Omental fat pad (tissue), 4 donors: ENCODE data around the gene C11orf97. TPM values are rescaled to one million over a fixed set of nuclear protein-coding genes. Genes with fewer than 3 reads are reported as not detected.
"Not testable (repeated sequence)": the region's sequence is repeated elsewhere in the genome, so short reads cannot be mapped to it uniquely, and the experiment has no call there.

Source experiments
- ATAC-seq: fragments of 150-250 bp; one replicate; pipeline ENCODE4 v1.9.1; 2016; ENCODE audit warnings: mild to moderate bottlenecking, moderate library complexity; ENCODE audit not compliant: low FRiP score
- DNase-seq: peaks from one replicate; pipeline ENCODE4 v3.0.0-alpha.2; 2019; ENCODE audit warnings: low spot score
- total RNA-seq, 4 donors: library from RNA; depleted of rRNA; stranded (reverse); fragments of >200 nt; gene quantifications; one replicate each; pipeline ENCODE4 v1.1.0, GENCODE V29; 2016
- TF ChIP-seq, protein P1 (sequence below), 3 donors: fragments of 450-650 bp; IDR thresholded peaks; one replicate each; pipeline ENCODE4 v1.5.1; 2016 to 2017; ENCODE audit warnings: antibody characterized with exemption in 3 of 3, mild to moderate bottlenecking in 3 of 3, moderate library complexity in 2 of 3

C11orf97 gene
- total RNA-seq, 4 donors from 2014 or later, result not detected

GRCh38 chr11:94546162-94546470 lies 33.9 kb downstream of the C11orf97 start:
- no peak for ATAC-seq
- TF ChIP-seq, protein P1, sequence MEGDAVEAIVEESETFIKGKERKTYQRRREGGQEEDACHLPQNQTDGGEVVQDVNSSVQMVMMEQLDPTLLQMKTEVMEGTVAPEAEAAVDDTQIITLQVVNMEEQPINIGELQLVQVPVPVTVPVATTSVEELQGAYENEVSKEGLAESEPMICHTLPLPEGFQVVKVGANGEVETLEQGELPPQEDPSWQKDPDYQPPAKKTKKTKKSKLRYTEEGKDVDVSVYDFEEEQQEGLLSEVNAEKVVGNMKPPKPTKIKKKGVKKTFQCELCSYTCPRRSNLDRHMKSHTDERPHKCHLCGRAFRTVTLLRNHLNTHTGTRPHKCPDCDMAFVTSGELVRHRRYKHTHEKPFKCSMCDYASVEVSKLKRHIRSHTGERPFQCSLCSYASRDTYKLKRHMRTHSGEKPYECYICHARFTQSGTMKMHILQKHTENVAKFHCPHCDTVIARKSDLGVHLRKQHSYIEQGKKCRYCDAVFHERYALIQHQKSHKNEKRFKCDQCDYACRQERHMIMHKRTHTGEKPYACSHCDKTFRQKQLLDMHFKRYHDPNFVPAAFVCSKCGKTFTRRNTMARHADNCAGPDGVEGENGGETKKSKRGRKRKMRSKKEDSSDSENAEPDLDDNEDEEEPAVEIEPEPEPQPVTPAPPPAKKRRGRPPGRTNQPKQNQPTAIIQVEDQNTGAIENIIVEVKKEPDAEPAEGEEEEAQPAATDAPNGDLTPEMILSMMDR (IDR thresholded peaks at IDR 0.05), result no peak

DNA sequence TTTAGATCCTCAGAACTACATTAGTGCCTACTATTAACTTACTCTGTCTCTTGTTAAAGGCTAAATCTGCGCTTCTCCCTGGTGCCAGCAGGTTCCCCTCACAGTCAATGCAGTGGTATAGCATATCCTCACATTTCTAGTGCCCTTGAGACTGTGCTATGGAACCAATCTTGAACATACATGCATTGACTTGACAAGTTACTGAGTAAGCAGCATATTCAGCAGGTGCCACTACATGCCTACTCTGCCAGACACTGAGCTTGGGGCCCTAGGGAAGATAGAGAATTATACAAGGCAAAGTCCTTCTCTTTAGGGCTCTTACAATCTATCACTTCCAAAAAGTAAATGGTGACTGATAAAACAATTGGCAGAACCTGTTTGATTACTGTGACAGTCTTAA lies 34.6 kb downstream of the C11orf97 start:
- DNase-seq (no peak), ATAC-seq (no peak)
- TF ChIP-seq, protein P1 (IDR thresholded peaks at IDR 0.05), result no peak

More at GRCh38 chr11:94546162-94546470, 33.9 kb downstream of the C11orf97 start:
- DNase-seq, result no peak

DNA sequence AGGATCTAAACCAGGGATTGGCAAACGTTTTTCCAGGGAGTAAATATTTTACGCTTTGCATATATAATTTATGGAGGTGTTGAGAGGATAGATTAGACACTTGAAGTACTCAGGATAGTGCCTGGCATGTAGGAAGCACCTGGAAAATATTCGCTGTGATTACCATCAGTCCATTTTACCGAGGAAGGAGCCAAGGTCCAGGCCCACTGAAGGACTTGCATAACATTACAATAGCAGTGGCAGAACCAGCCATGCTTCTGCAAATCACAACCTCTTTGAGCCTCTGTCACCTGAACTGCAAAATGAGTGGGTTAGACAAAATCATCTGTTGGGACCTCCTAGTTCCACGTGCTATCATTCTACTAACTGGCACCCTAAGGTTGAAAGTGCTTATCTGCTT lies 36.9 kb downstream of the C11orf97 start:
- no peak for ATAC-seq

GRCh38 chr11:94550513-94550912 lies 38.3 kb downstream of the C11orf97 start:
- no peak for DNase-seq
- TF ChIP-seq, protein P1 (IDR thresholded peaks at IDR 0.05), result no peak
- no peak for ATAC-seq

More for the DNA sequence above, 36.9 kb downstream of the C11orf97 start:
- TF ChIP-seq, protein P1 (IDR thresholded peaks at IDR 0.05), result no peak
- DNase-seq, result no peak

DNA sequence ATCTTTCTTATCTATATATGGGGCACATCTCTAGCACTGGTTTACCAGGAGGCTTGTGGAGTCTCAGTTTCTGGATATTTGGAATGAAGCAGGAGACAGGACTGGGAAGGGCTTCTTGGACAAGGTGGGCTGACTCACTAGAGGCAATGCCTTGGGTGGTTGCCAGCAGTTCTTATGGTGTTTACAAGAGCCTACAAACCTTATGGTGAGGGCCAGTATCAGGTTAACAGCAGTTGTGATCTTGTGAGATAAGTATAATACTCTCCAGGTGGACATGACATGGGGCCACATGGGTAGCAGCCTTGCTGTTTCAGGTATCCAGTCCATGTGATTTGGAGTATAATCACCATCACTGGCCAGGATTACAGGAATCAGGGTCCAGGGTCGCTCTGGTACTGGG lies 41.7 kb downstream of the C11orf97 start:
- no peak for ATAC-seq
- TF ChIP-seq, protein P1 (IDR thresholded peaks at IDR 0.05), result no peak
- DNase-seq, result no peak

DNA sequence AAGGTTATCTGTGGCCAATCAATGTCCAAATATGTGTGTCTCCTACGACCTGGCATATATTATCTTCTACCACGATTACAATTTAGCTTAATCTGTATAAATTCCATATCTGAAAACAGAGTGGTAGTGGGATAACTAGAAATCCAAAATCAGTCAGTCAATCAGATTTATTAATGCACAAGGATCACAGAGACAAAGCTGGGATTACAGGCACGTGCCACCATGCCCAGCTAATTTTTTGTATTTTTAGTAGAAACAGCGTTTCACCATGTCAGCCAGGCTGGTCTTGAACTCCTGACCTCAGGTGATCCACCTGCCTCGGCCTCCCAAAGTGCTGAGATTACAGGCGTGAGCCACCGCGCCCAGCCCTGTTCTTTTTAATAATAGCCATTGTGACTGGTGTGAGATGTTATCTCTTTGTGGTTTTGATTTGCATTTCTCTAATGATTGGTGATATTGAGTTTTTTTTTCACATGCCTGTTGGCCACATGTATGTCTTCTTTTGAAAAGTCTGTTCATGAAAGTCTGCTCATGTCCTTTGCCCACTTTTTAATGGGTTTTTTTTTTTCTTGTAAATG lies 43.6 kb downstream of the C11orf97 start:
- not testable (repeated sequence) for DNase-seq, ATAC-seq

DNA sequence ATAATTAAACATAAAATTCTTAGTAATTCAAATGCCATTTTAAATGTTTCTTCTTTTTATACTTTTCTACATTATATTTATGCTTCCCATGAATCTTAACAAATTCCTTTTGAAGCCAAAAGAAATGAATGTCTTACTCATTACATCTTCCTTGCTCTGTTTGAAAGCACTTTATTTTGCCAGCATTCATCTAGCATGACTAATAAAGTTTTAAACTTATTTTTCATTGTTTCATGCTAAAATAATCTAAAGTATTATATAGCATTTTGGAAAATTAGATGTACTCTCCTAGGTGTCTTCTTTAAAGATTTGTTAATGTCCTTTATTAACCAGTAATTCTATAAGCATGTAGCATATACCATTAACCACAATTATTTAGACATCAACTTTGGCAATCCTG lies 45.2 kb downstream of the C11orf97 start:
- TF ChIP-seq, protein P1 (IDR thresholded peaks at IDR 0.05), result no peak
- ATAC-seq (no peak), DNase-seq (no peak)

GRCh38 chr11:94557992-94558391 lies 45.7 kb downstream of the C11orf97 start:
- ATAC-seq, result no peak
- TF ChIP-seq, protein P1 (IDR thresholded peaks at IDR 0.05), result no peak
- DNase-seq, result no peak
